Activated CD8-positive, alpha-beta memory T cell treated with anti-CD3 and anti-CD28 coated beads, Interleukin-2, amount 10 ng/mL, durations not matched to agents 7 days and 5 days (primary cell): ENCODE data around the gene LGI4. TPM values are rescaled to one million over a fixed set of nuclear protein-coding genes. Genes with fewer than 3 reads are reported as not detected.
"Not testable (repeated sequence)": the region's sequence is repeated elsewhere in the genome, so short reads cannot be mapped to it uniquely, and the experiment has no call there.

Source experiments
- ATAC-seq: fragments of 150-1000 bp; cut with Tn5 transposase; one replicate; pipeline ENCODE4 v1.10.0; 2021; ENCODE audit warnings: moderate library complexity
- CTCF ChIA-PET: fragments of 350-600 bp; sonication (Branson Sonifier 250); formaldehyde crosslinking; loops from one replicate; lab custom pipeline; 2021; ENCODE audit warnings: antibody characterized with exemption; lab: Charles Lee
- DNase-seq: peaks from one replicate; pipeline ENCODE4 v3.0.0-alpha.2; 2020
- H3K27ac Mint-ChIP-seq: one replicate; pipeline ENCODE4 v1.8.0; 2021; ENCODE audit warnings: mild to moderate bottlenecking, mixed read lengths
- H3K27me3 Mint-ChIP-seq: one replicate; pipeline ENCODE4 v1.8.0; 2021; ENCODE audit warnings: mixed read lengths
- H3K36me3 Mint-ChIP-seq: one replicate; pipeline ENCODE4 v1.8.0; 2021; ENCODE audit warnings: mild to moderate bottlenecking, mixed read lengths
- H3K4me1 Mint-ChIP-seq: one replicate; pipeline ENCODE4 v1.8.0; 2021; ENCODE audit warnings: mixed read lengths
- H3K4me3 Mint-ChIP-seq: one replicate; pipeline ENCODE4 v1.8.0; 2021; ENCODE audit warnings: mild to moderate bottlenecking, moderate library complexity, mixed read lengths
- H3K9me3 Mint-ChIP-seq: one replicate; pipeline ENCODE4 v1.8.0; 2022; ENCODE audit warnings: low read depth, mixed read lengths
- total RNA-seq, 2 experiments: library from RNA; stranded (reverse); gene quantifications; one replicate each; pipeline ENCODE4 v1.2.3, GENCODE V29; 2021

LGI4 gene
- total RNA-seq, 2 experiments from 2014 or later: not detected

- H3K27me3 Mint-ChIP-seq: peaks cover 4% of the 10 kb centered on the region
- peaks cover 40% of the 10 kb centered on the region for H3K4me1 Mint-ChIP-seq
- H3K9me3 Mint-ChIP-seq: no peaks in the 10 kb centered on the region
- peak overlapping the region; percentile 97 for H3K27ac Mint-ChIP-seq
- DNase-seq (peak; percentile 59), ATAC-seq (peak; percentile 47)
- H3K4me3 Mint-ChIP-seq: peak overlapping the region; percentile 97
- H3K36me3 Mint-ChIP-seq: peaks cover 51% of the 10 kb centered on the region
- CTCF ChIA-PET: no interaction called here
Measured at GRCh38 chr19:35155441-35155840, 20.6 kb upstream of the LGI4 start.

- ATAC-seq (peak; percentile 79), DNase-seq (peak; percentile 80)
- H3K4me1 Mint-ChIP-seq: peaks cover 42% of the 10 kb centered on the region
- CTCF ChIA-PET: interaction anchor here (0.6 to 3.9 kb wide), 17 partner anchors 12 to 115 kb away, joined by 3 to 90 read pairs (median 5); partner anchors contain the start of genes FXYD7, LGI4 and USF2
- H3K27me3 Mint-ChIP-seq: peaks cover 4% of the 10 kb centered on the region
- peak within 1 kb of the TSS; percentile 97 for H3K27ac Mint-ChIP-seq
- H3K36me3 Mint-ChIP-seq: peaks cover 44% of the 10 kb centered on the region
- H3K4me3 Mint-ChIP-seq: peak within 1 kb of the TSS; percentile 97
- no peaks in the 10 kb centered on the region for H3K9me3 Mint-ChIP-seq
Measured at GRCh38 chr19:35154525-35155406, 19.9 kb upstream of the LGI4 start, which contains the start of gene FXYD5. FXYD5 (plus strand) TSS chr19:35154735; CDS start chr19:35155551, 816 bp downstream.

GRCh38 chr19:35153701-35154524, 19.1 kb upstream of the LGI4 start:
- Mint-ChIP-seq H3K4me3 (peak overlapping the region; percentile 97), H3K36me3 (peaks cover 36% of the 10 kb centered on the region), H3K27me3 (peaks cover 4% of the 10 kb centered on the region), H3K9me3 (no peaks in the 10 kb centered on the region), H3K4me1 (peaks cover 36% of the 10 kb centered on the region), H3K27ac (peak overlapping the region; percentile 97)
- CTCF ChIA-PET: interaction anchor here (0.5 to 3.9 kb wide), 22 partner anchors 9 to 116 kb away, joined by 3 to 90 read pairs (median 5); partner anchors contain the start of genes FXYD7, LGI4 and USF2
- DNase-seq (peak; percentile 82), ATAC-seq (peak; percentile 64)

GRCh38 chr19:35153129-35153522, 18.3 kb upstream of the LGI4 start:
- peaks cover 34% of the 10 kb centered on the region for H3K4me1 Mint-ChIP-seq
- H3K4me3 Mint-ChIP-seq, H3K27ac Mint-ChIP-seq: not testable (repeated sequence)

GRCh38 chr19:35151273-35152065, 16.6 kb upstream of the LGI4 start:
- H3K27ac Mint-ChIP-seq: no peak overlapping the region
- DNase-seq (no peak), ATAC-seq (no peak)
- H3K4me1 Mint-ChIP-seq: peaks cover 24% of the 10 kb centered on the region
- H3K27me3 Mint-ChIP-seq: peaks cover 4% of the 10 kb centered on the region
- H3K36me3 Mint-ChIP-seq: peaks cover 12% of the 10 kb centered on the region
- H3K4me3 Mint-ChIP-seq: no peak overlapping the region
- CTCF ChIA-PET: interaction anchor here (0.5 to 3.9 kb wide), 4 partner anchors 9 to 84 kb away, joined by 3 to 90 read pairs (median 7); partner anchors contain the start of gene FXYD7
- no peaks in the 10 kb centered on the region for H3K9me3 Mint-ChIP-seq

More at GRCh38 chr19:35153129-35153522, 18.3 kb upstream of the LGI4 start:
- H3K9me3 Mint-ChIP-seq, H3K27me3 Mint-ChIP-seq, ATAC-seq, DNase-seq: not testable (repeated sequence)
- H3K36me3 Mint-ChIP-seq: peaks cover 29% of the 10 kb centered on the region
- CTCF ChIA-PET: interaction anchor here (0.5 to 3.9 kb wide), 12 partner anchors 10 to 116 kb away, joined by 3 to 90 read pairs (median 7); partner anchors contain the start of genes FXYD7 and USF2

- CTCF ChIA-PET: interaction anchor here (1.1 to 1.7 kb wide), 2 partner anchors 9 to 16 kb away, joined by 3 to 7 read pairs; no protein-coding TSS in a partner anchor
- Mint-ChIP-seq H3K27me3 (peaks cover 4% of the 10 kb centered on the region), H3K9me3 (no peaks in the 10 kb centered on the region), H3K4me1 (peaks cover 17% of the 10 kb centered on the region), H3K4me3 (no peak overlapping the region), H3K27ac (no peak overlapping the region), H3K36me3 (peaks cover 2% of the 10 kb centered on the region)
- no peak for DNase-seq
- no peak for ATAC-seq
Measured at GRCh38 chr19:35150445-35150844, 15.6 kb upstream of the LGI4 start.

- Mint-ChIP-seq H3K27ac (no peak overlapping the region), H3K4me1 (peaks cover 20% of the 10 kb centered on the region), H3K4me3 (no peak overlapping the region), H3K27me3 (peaks cover 8% of the 10 kb centered on the region), H3K36me3 (peaks cover 1% of the 10 kb centered on the region), H3K9me3 (no peaks in the 10 kb centered on the region)
- ATAC-seq: no peak
- no peak for DNase-seq
- CTCF ChIA-PET: interaction anchor here (1.0 to 1.7 kb wide), 3 partner anchors 8 to 35 kb away, joined by 3 to 7 read pairs (median 3); no protein-coding TSS in a partner anchor
Measured at GRCh38 chr19:35149463-35149862, 14.6 kb upstream of the LGI4 start.

- DNase-seq (no peak), ATAC-seq (no peak)
- no peak overlapping the region for H3K27ac Mint-ChIP-seq
- peaks cover 19% of the 10 kb centered on the region for H3K27me3 Mint-ChIP-seq
- peaks cover 18% of the 10 kb centered on the region for H3K4me1 Mint-ChIP-seq
- no peak overlapping the region for H3K4me3 Mint-ChIP-seq
- CTCF ChIA-PET: interaction anchor here (1.6 kb wide), 1 partner anchor 348 kb away, joined by 3 read pairs; no protein-coding TSS in a partner anchor
- no peaks in the 10 kb centered on the region for H3K9me3 Mint-ChIP-seq
- H3K36me3 Mint-ChIP-seq: no peaks in the 10 kb centered on the region
Measured at GRCh38 chr19:35146746-35147459, 12.0 kb upstream of the LGI4 start.

GRCh38 chr19:35144600-35145436, 10.0 kb upstream of the LGI4 start:
- Mint-ChIP-seq H3K27ac (no peak overlapping the region), H3K4me3 (no peak overlapping the region), H3K36me3 (no peaks in the 10 kb centered on the region), H3K9me3 (no peaks in the 10 kb centered on the region), H3K27me3 (peaks cover 24% of the 10 kb centered on the region), H3K4me1 (peaks cover 25% of the 10 kb centered on the region)
- CTCF ChIA-PET: interaction anchor here (1.2 to 7.1 kb wide), 3 partner anchors 8 to 71 kb away, joined by 3 to 90 read pairs (median 6); partner anchors contain the start of genes FXYD5 and LGI4
- DNase-seq (no peak), ATAC-seq (no peak)

- H3K4me1 Mint-ChIP-seq: peaks cover 25% of the 10 kb centered on the region
- H3K27ac Mint-ChIP-seq: no peak overlapping the region
- DNase-seq: no peak
- H3K27me3 Mint-ChIP-seq: peaks cover 24% of the 10 kb centered on the region
- CTCF ChIA-PET: interaction anchor here (0.9 to 7.1 kb wide), 4 partner anchors 9 to 98 kb away, joined by 3 to 90 read pairs (median 5); partner anchors contain the start of genes FXYD5 and LGI4
- H3K4me3 Mint-ChIP-seq: no peak overlapping the region
- ATAC-seq: no peak
- no peaks in the 10 kb centered on the region for H3K36me3 Mint-ChIP-seq
- no peaks in the 10 kb centered on the region for H3K9me3 Mint-ChIP-seq
Measured at GRCh38 chr19:35144259-35144599, 9.4 kb upstream of the LGI4 start.

- Mint-ChIP-seq H3K9me3 (no peaks in the 10 kb centered on the region), H3K4me1 (peaks cover 25% of the 10 kb centered on the region), H3K27me3 (peaks cover 24% of the 10 kb centered on the region), H3K4me3 (no peak overlapping the region), H3K36me3 (no peaks in the 10 kb centered on the region), H3K27ac (no peak overlapping the region)
- ATAC-seq (no peak), DNase-seq (no peak)
- CTCF ChIA-PET: interaction anchor here (0.7 to 7.1 kb wide), 6 partner anchors 9 to 99 kb away, joined by 3 to 90 read pairs (median 4); partner anchors contain the start of genes FXYD5 and LGI4
Measured at GRCh38 chr19:35143818-35144217, 9.0 kb upstream of the LGI4 start.
